HG03064 (cell line): Measurements from ENCODE around the gene DOCK10.

Source experiments
- ATAC-seq: cut with Tn5 transposase; IDR thresholded peaks from one replicate; pipeline ENCODE4 v1.9.1; 2021; ENCODE audit warnings: low read depth; ENCODE audit not compliant: unreplicated experiment

Gene DOCK10

DNA sequence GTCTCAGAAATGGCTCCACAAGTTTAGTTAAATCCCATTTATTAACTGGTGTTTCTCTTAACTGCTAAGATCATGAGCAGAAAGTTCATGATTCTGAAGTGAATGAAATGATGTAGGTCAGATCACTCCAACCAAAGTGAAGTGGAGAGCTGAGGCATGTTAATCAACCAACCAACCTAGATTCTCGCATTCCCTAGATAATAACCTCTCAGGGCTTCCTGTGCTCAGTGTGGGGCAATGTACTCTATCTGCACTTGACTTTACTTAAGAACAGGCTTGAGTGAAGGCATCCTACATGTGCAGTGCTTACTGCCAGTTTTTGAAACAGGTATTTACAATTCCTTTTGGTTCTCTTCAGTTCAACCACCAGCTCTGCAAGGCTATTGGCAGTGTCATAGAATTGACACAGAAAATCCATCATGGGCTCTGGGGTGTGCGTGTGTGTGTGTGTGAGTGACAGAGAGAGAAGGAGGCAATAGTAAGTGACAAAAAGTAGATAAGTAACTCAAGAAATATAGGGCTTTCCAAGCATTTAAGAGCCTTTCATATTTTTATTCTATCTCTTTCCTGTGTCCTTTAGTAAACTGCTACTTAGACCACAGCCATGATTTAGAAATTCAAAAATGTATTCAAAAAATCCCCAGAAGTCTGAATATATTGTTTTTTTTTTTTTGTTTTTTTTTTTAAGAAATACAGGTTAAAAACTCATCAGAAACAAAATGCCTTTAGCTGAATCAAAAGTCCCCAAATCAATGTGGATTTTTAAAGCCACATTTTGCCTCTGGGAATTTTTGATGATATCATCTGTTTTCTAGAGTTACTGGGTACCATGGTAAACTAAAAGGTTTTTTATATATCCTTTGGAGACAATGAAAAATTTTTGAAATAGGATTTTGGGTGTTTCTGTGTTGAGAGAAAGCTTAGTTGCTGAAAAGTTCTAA, 28.6 kb downstream of the DOCK10 start:
- no peak for ATAC-seq

DNA sequence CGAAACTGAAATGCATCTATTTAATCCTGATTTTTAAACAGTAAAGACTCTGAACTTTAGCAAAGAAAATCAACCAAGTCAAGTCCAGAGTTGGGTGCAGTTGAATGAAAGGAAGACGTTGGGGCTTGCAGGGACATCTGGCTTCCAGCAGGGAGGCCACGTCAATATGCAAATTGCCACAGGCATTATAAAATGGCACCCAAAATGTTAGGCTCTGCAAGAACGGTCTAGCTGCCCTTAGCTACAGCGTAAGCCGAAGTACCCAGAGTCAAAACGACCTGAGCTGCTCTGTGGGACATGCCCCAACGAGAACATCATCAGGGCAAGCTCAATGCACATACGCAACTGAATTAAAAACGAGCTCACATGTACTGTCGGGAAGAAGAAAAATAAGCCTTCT, 30.7 kb downstream of the DOCK10 start:
- no peak for ATAC-seq

DNA sequence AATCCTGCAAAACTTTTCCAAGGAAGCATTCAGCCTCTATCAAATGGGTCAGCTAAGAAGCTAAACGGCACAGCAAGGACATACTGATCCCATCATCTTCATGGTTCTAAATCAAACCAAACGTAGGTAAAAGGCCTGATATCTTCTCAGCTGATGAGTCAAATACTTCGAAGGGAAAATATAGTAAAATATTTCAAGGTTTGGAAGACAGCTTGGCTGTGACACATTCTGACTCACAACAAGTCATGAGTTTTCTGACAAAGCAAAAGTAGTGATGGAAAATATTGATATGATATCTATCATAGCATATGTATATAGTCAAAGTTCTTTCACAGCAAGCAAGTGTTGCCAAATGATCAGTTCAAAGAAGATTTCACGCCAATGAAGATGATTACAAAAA, 31.5 kb downstream of the DOCK10 start:
- no peak for ATAC-seq

DNA sequence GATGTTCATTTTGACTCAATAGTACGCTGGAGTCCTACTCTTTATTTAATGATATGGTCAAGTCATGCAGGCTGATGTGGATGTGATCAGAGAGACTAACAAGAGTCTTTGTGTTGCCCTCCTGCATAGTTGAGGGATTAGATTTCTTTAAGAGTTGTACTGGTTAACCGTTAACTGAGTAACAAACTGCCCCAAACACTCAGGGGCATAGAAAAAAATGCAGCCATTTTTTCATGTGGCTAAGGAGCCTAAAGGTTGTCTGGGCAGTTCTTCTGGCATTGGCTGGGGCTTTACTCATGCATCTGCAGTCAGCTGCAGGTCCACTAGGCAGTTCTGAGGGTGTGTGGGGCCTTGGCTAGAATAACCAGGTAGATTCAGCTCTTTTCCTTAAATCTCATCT, 32.5 kb downstream of the DOCK10 start:
- no peak for ATAC-seq

DNA sequence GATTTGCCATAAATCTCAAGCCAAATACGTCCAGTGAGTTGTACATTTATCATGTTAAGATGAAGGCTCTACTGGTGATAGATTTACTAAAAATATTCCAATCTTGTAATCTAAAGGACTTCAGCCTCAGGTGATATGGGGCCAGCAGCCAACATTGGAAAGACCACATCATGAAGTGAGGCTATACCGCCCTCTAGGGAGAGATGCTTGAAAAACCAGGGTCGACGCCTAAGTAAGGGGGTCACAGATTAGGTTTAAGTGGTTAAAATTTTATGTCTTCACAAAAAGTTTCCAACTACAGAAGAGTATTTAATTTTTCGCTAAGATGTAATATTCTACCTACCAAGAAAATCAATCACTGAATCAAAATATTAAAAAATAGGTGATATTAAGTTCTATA, 33.3 kb downstream of the DOCK10 start:
- ATAC-seq, result peak; percentile 17

DNA sequence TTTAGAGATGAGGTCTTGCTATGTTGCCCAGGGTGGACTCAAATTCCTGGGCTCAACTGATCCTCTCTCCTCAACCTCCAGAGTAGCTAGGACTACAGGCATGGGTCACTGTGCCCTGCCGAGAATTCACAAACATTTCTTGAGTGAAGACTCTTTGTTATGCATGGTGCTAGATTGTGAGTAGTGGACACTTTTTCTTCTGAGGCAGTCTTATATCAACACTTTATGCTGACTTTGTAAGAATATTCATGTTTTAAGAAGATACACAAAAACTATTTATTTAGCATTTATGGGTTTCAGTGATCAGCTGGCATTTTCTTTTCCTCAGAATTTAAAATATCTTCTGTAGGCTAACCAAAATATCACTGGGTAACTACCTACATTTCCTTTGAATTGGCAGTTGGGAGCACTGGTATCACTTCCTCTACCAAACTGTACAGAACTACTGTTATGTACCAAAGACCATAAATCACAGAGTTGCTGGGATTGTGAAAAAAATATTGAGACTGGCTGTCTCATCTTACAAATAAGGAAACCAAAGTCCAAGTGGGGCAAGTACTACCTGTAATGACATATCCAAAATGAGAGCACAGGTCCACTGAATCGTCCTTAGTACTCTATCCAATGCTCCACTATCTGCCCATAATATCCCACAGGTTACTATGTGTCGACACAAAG, 34.0 kb downstream of the DOCK10 start:
- ATAC-seq, result peak; percentile 52

DNA sequence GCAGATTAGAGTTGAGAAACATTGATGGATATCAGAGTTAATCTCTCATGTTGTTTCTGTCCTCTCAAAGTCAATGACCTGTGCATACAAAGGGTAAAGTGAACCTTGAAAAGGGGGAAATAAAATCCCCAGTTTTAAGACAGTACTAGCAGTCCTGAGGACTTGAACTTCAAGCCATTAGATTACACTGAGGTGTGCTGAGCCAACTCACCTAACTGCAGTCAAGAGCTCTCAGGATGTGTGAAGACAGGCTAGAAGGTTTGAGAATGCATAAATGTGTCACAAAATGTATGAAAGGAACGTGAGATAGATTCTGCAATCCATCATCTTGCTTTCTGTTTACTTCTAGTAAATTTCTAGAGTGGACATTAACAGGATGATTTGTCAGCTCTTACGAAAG, 35.5 kb downstream of the DOCK10 start:
- no peak for ATAC-seq

DNA sequence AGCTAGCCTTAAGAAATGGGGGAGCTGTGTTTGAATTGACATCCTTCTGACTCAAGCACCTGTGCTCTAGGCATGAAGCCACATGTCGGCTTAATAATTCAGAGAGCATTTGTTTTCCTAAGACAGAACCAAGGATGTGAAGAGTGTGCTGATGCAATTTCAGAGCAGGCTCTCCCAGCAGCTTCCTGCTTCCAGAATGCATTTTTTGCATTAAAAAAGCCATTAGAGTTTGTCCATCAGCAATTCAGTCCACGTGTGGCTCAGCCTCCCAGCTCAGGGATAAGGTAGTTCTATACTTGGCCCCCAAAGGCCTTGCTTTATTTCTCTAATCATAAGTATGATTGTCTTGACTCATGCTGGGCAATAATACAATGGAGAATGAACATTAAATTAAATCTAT, 37.7 kb downstream of the DOCK10 start:
- ATAC-seq, result no peak

DNA sequence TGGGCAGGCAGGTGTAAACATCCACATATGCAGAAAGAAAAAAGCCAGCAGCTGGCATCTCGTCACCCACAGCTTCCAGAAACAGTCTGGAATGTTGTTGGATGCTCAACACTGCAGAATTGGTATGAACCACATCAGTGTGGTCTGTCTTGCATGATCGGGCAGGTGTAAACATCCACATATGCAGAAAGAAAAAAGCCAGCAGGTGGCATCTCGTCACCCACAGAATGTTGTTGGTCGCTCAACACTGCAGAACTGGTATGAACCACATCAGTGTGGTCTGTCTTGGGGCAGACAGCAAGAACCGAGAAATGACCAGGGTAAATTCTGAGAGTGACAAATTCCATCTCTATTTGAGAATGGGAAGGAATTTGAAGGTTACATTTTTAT, 39.6 kb downstream of the DOCK10 start:
- ATAC-seq, result peak; percentile 75

DNA sequence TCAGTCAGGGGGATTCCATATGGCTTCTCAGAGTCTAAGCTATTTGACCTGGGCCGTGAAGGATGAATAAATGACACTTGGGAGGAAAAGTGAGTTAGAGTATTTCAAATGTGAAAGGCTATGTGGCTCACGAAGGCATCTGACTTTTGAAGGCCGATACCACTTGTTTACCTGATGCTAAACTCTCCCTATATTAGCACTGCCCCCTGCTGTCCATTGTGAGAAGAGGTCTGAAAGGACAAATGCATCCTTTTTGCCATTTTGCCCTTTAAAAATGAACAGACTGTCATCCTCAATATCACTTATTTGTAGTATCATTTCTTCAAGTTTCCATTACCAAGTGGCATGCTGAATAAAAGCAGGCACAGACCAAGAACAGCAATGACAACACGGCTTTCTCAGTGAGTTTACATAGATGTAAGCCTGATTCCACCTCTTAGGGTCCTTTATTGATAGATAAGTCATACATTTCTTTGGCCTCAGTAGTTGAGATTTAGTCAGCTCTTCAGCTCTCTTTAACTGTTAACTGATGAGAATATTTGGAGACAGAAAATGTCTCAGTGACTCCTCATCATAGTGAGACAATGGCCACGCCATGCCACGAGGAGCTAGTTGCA, 40.1 kb downstream of the DOCK10 start:
- ATAC-seq, result peak; percentile 58

DNA sequence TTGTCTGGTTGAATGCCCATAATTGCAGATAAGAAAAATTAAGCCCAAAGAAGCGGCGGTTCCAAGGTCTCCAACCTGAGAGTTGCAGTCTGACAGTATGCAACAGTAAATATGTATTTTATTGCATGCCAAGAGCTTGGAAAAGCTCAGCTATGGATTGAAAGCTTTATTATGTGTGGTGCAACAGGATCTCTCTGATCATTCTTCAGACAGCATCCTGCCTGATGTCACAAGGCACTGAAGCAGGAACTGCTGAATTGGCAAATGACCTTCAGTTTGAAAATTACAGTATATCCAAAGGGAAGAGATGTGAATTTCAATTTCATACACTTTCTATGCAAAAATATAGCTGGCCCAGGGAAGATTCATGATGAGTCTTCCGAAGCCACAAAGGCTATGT, 42.5 kb downstream of the DOCK10 start:
- ATAC-seq, result no peak

DNA sequence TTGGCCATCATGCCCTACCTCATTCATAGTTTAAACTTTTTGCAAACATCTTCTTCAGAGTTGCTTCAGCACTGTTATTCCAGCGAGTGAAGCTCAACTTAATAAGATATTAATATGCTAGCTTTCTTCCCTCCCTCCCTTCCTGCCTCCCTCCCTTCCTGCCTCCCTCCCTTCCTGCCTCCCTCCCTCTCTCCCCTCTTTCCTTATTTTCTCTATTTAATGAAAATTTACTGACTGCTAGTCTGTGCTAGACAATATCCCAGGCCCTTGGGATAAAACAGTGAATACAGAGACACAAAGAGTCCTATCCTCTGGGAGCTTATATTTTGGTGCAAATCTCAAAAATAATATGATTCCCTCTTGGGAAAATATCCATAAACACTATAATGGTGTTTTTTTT, 42.9 kb downstream of the DOCK10 start:
- no peak for ATAC-seq

DNA sequence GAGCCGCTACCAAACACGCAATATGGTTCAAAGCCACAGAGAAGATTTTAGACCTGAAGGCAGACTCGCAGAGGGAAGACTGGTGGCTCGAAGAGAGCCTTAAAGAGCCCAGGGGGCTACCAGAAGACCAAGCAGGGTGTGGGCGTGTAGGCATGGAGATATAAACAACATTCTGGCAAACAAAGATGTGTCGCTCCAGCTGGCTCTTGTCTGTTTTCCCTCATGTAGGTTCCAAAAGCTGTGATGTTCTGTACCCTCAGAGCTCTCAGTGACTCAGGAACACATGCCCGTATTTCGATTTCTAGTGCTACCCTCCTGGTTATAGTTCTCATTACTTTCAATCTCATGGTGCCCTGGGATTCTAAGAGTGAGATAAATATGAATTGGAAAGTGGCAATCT, 44.5 kb downstream of the DOCK10 start:
- ATAC-seq, result no peak

DNA sequence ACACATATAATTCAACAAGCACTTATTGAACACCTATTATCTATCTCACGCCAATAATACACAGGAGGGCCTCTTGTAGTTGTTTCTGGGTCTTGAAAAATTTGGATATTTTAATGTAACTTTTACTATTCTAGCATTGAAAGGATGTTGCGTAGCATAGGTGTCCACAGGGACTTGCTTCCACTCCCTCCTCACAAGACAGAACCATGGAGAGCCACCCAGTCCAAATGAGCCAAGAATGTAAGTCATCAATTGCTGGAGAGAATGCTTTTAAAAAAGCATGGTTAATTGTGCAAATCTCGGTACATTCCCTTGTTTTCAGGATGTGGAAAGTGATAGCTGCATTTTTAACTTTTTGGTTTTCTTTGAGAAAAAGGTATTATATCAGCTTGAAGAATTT, 46.8 kb downstream of the DOCK10 start:
- no peak for ATAC-seq

DNA sequence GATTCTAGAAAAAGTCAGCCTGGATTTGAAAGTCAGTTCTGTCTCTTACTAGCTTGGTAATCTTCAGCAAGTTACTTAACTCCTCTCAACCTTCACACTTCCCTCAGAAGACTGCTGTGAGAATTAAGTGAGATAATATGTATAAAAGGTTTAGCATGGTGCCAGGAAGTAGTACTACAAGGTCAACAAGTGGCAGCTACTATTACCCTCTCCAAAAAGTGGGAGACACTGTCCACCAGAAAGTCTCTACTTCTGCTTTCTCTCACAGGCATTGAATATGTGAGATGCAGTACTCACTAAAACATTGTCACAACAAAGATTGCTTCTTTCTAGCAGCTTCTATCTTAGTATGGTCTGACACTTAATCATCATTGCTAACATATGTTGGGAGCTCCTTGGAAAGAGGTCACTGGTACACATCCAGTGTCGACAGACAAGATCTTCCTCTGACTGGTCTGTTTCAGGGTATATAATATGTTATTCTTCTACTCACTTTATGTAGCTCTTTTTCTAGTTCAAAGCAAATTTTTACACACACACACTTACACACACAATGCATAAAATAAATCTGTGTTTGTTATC, 47.9 kb downstream of the DOCK10 start:
- no peak for ATAC-seq

DNA sequence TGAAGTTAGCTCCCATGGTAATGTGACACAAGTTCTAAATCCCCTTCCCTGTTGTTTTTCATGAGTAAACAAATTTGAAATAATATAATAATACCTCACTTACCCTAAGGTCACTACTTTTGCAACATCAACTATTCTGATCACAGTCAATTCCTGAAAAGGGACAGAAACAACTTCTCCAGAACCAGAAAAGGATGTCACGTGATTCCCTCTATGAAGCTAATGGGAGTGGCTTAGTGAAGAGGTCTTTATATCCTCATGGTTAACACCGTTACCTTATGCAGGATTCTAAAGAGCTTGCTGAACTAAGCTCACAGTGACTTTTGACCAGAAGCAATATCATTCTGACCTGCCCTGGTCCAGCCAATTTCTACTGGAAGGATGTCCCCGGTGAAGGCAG, 51.6 kb downstream of the DOCK10 start:
- no peak for ATAC-seq

DNA sequence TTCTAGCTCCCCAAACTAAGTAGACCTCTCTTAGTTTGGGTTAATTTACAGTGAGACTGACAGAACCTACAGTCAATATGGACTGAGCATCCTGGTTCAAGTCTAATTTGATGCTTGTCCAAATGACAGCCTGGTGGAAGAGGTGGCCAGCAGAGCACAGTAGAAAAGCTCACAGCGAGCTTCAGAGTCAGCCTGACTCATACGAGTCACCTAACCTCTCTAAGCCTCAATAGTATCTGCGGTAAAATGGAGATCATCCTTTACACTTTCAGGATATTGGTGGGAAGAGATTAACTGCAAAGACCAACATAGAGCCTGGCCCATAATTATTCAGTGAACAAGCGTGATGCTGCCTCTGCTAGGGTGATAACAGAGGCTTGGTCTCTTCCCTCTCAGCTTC, 54.5 kb downstream of the DOCK10 start:
- ATAC-seq, result no peak

DNA sequence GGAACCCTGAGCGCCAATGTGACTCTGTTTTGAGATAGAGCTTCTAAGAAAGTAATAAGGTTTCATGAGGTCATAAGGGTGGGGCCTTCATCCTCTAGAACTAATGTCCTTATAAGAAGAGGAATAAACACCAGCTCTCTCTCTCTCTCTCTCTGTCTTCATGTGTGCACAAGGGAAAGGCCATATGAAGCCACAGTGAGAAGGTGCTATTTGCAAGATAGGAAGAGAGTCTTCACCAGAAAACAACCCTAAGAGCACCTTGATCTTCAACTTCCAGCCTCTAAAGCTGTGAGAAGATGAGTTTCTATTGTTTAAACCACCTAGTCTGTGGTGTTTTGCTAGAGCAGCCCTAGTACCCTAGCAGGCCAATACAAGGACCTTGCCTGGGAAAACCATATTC, 55.8 kb downstream of the DOCK10 start:
- no peak for ATAC-seq

DNA sequence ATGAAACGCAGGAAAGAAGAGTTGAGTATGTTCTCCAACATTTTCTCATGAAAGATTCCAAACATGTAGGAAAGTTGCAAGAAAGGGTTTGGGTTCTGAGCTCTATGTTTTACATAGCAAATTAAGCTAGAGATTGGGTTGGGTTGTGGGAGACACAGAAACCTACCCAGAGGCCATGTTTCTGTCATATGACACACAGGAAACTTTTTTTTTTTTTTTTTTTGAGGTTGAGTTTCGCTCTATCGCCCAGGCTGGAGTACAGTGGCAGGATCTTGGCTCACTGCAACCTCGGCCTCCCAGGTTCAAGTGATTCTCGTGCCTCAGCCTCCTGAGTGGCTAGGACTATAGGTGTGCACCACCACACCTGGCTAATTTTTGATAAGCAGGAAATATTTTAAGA, 57.6 kb downstream of the DOCK10 start:
- no peak for ATAC-seq

DNA sequence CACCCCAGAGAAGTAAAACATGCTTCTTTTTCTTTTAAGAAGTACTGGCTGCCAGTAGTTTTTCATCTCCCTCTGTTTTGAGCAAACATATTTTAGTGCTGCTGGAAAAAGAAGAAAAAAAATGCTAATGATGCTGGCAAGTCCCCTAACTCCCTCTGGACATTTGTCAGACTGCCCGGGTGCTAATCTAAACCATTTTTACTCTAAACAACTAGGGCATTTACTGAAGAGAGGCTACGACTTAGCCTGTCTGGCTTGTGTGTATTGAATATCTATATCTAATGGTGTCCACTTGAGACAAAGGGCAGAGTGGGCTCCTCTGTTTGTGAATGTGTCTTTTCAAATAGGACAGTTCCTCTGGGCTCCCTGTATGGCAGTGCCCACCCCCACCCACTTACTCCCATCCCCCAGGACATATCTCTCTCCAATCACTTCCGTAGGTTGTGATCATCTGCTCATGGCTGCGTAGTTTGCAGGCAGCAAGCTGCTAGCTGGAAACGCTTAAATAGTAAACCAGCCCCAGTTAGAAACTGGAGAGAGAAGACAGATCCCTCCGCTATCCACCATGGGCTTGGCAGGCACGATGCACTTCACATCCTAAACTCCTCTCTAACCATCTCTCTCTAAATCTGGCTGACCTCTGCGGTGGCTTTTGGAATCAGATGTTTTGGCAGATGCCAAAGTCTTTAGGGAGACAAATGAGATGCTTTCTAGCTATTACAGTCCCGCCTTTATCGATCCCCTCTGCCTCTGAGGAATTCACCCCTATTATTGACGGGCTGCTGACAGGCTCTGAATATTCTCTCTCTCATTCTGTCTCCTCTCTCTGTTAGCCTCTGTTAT, 58.3 kb downstream of the DOCK10 start:
- ATAC-seq, result no peak
